GM12891 (cell line): ENCODE data around the gene CGNL1.

Experiments
- POLR2A ChIP-seq: IDR thresholded peaks from 2 replicates; pipeline ENCODE4 v1.6.1; 2011; ENCODE audit warnings: low read depth, low read length, control low read depth
- POLR2AphosphoS5 ChIP-seq: IDR thresholded peaks from 2 replicates; pipeline ENCODE4 v1.6.1; 2011; ENCODE audit warnings: low read depth, low read length, control low read depth
- POU2F2 ChIP-seq: IDR thresholded peaks from 2 replicates; pipeline ENCODE4 v1.6.1; 2011; ENCODE audit warnings: low read depth, mild to moderate bottlenecking, control low read depth, low read length, moderate library complexity
- SPI1 ChIP-seq: IDR thresholded peaks from 2 replicates; pipeline ENCODE4 v1.6.1; 2011; ENCODE audit warnings: low read depth, low read length, control low read depth
- TAF1 ChIP-seq: IDR thresholded peaks from 2 replicates; pipeline ENCODE4 v1.6.1; 2011; ENCODE audit warnings: low read depth, low read length, control low read depth

DNA sequence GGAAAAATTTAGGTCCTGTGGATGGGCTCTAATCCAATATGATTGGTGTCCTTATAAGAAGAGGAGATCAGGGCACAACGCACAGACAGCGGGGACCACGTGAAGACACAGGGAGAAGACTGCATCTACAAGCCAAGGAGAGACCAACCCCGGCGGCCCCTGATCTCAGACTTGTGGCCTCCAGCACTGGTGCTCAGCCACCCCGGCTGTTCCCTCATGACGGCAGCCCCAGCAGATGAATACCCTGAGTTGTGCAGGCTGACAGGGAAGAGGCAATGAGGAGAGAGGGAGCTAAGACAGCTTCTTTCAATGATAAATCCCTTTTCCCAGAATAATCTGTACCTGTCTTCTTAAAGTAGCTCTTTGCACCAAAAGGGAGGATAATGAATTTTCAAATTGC, 33.3 kb upstream of the CGNL1 start:
- TF ChIP-seq TAF1 (no peak), POLR2A (no peak), POLR2AphosphoS5 (no peak), SPI1 (no peak), POU2F2 (no peak)
